Dermis blood vessel endothelial cell (primary cell): Measurements from ENCODE around the gene PTK6. TPM values are rescaled to one million over a fixed set of nuclear protein-coding genes. Genes with fewer than 3 reads are reported as not detected.

ENCODE experiments used
- total RNA-seq: library from RNA; depleted of rRNA; stranded (reverse); fragments of >200 nt; gene quantifications from 2 replicates; pipeline ENCODE4 v1.2.3, GENCODE V29; 2014

PTK6 gene
- total RNA-seq, 1 donor from 2014 or later: under 0.01 TPM

Other genes with a start within 250 kb of the PTK6 start
- under 0.01 TPM in 1 of 2 replicates, not detected in the other for gene COL20A1, start 244.2 kb downstream of the PTK6 start, total RNA-seq
- not detected in 2 replicates for gene CHRNA4, start 176.0 kb downstream of the PTK6 start, total RNA-seq
- not detected in 2 replicates for gene KCNQ2, start 64.7 kb downstream of the PTK6 start, total RNA-seq
- gene EEF1A2, start 38.3 kb downstream of the PTK6 start, total RNA-seq: 5.0 and 5.3 TPM in 2 replicates
- gene PPDPF, start 16.6 kb downstream of the PTK6 start, total RNA-seq: 19.9 and 37.3 TPM in 2 replicates
- gene SRMS, start 10.4 kb upstream of the PTK6 start, total RNA-seq: not detected in 2 replicates
- 1.2 and 2.4 TPM in 2 replicates for gene FNDC11, start 16.8 kb upstream of the PTK6 start, total RNA-seq
- gene HELZ2, start 36.9 kb upstream of the PTK6 start, total RNA-seq: 54.8 and 64.0 TPM in 2 replicates
- gene GMEB2, start 89.7 kb upstream of the PTK6 start, total RNA-seq: 10.9 and 18.7 TPM in 2 replicates
- gene STMN3, start 116.0 kb upstream of the PTK6 start, total RNA-seq: 0.85 and 1.2 TPM in 2 replicates
- 13.4 and 17.9 TPM in 2 replicates for gene RTEL1, start 120.9 kb upstream of the PTK6 start, total RNA-seq
- gene TNFRSF6B, start 159.3 kb upstream of the PTK6 start, total RNA-seq: 16.8 and 22.0 TPM in 2 replicates
- gene ARFRP1, start 170.6 kb upstream of the PTK6 start, total RNA-seq: 46.9 and 48.3 TPM in 2 replicates
- gene ZGPAT, start 170.7 kb upstream of the PTK6 start, total RNA-seq: 25.6 and 29.1 TPM in 2 replicates
- gene LIME1, start 199.3 kb upstream of the PTK6 start, total RNA-seq: 3.4 and 3.7 TPM in 2 replicates
- gene SLC2A4RG, start 202.4 kb upstream of the PTK6 start, total RNA-seq: 11.7 and 24.1 TPM in 2 replicates